H1 (cell line): ENCODE data around the gene TUBGCP4. TPM values are rescaled to one million over a fixed set of nuclear protein-coding genes. Genes with fewer than 3 reads are reported as not detected.
A peak's percentile ranks its signal among the peaks of the same experiment; 100 is the strongest.

ENCODE experiments used
- CREB1 ChIP-seq: IDR thresholded peaks from 2 replicates; pipeline ENCODE4 v1.6.1; 2012; ENCODE audit warnings: inconsistent platforms
- E2F6 ChIP-seq: IDR thresholded peaks from 2 replicates; pipeline ENCODE4 v1.6.1; 2012; ENCODE audit warnings: inconsistent platforms
- GABPA ChIP-seq: IDR thresholded peaks from 2 replicates; pipeline ENCODE4 v1.6.1; 2011; ENCODE audit warnings: mild to moderate bottlenecking, low read length, moderate library complexity, borderline replicate concordance; ENCODE audit not compliant: insufficient read depth
- PHF8 ChIP-seq: fragments of 200-600 bp; sonication (generic); conservative IDR thresholded peaks from 2 replicates; pipeline ENCODE4 v1.7.1; 2012; ENCODE audit warnings: low read depth, mild to moderate bottlenecking, inconsistent platforms, low read length, moderate library complexity
- SIRT6 ChIP-seq: IDR thresholded peaks from one replicate; pipeline ENCODE4 v1.7.1; 2012; ENCODE audit warnings: low read length, inconsistent platforms
- polyA plus RNA-seq, 7 experiments: library from polyadenylated mRNA; depleted of rRNA in 3 of 7; stranded (reverse) in 5 of 7; unstranded in 2 of 7; fragments of >200 nt in 5 of 7; fragments of 200-250 nt in 2 of 7; gene quantifications; 1 replicate in 5 of 7; 2 replicates in 1 of 7; 4 replicates in 1 of 7; pipeline versions ENCODE4 v1.2.1 to v1.2.3, GENCODE V29; 2011 to 2013; ENCODE audit warnings: missing spikeins in 2 of 7, mixed read lengths in 2 of 7
- total RNA-seq: library from RNA; stranded (reverse); fragmentation: NEBNext Ultra II Directional; extraction: Animal tissue kit (Norgen Biotek cat#: 25700); gene quantifications from 2 replicates; pipeline ENCODE4 v1.2.1, GENCODE V29; 2021

Gene TUBGCP4
- total and polyA plus RNA-seq, 2 of the 8 experiments (the other 6 are each of a cell fraction or from before 2014, with no cell fraction given) = 7.3 to 23.4 TPM

- peak; percentile 84 for TF ChIP-seq PHF8
- TF ChIP-seq E2F6 = peak; percentile 89
- peak; percentile 80; the same call in 1 of the 2 replicates for TF ChIP-seq GABPA
- peak; percentile 60 for TF ChIP-seq SIRT6
- peak; percentile 86 for TF ChIP-seq CREB1
Observed at GRCh38 chr15:43329960-43330779, 40.7 kb upstream of the TUBGCP4 start, which contains the start of gene LCMT2 (continued).
